GM23248 (cell line): Measurements from ENCODE around the gene TBC1D3B. TPM values are rescaled to one million over a fixed set of nuclear protein-coding genes. Genes with fewer than 3 reads are reported as not detected.
"Not testable (repeated sequence)": the region's sequence is repeated elsewhere in the genome, so short reads cannot be mapped to it uniquely, and the experiment has no call there.

Source experiments
- DNase-seq: peaks from one replicate; pipeline ENCODE4 v3.0.0-alpha.2; 2015
- H2AFZ ChIP-seq: fragments of 200-600 bp; sonication (generic); 2 replicates; pipeline ENCODE4 v1.6.1; 2016; ENCODE audit warnings: antibody characterized with exemption
- H3F3A ChIP-seq: fragments of 200-600 bp; sonication (generic); 2 replicates; pipeline ENCODE4 v1.6.1; 2016; ENCODE audit warnings: mild to moderate bottlenecking, antibody characterized with exemption, mixed run types; ENCODE audit not compliant: insufficient read depth
- H3K27ac ChIP-seq: fragments of 200-600 bp; sonication (generic); 2 replicates; pipeline ENCODE4 v1.5.1; 2016; ENCODE audit warnings: mild to moderate bottlenecking
- H3K27me3 ChIP-seq: fragments of 200-600 bp; sonication (generic); replicated peaks from 2 replicates; pipeline ENCODE4 v1.6.1; 2016; ENCODE audit warnings: mild to moderate bottlenecking; ENCODE audit not compliant: insufficient read depth
- H3K36me3 ChIP-seq: fragments of 200-600 bp; sonication (generic); 2 replicates; pipeline ENCODE4 v1.6.1; 2016; ENCODE audit warnings: low read depth, mild to moderate bottlenecking
- H3K4me1 ChIP-seq: fragments of 200-600 bp; sonication (generic); 2 replicates; pipeline ENCODE4 v1.6.1; 2016; ENCODE audit warnings: mild to moderate bottlenecking; ENCODE audit not compliant: insufficient read depth
- H3K4me2 ChIP-seq: fragments of 200-600 bp; sonication (generic); one replicate; pipeline ENCODE4 v1.6.1; 2016; ENCODE audit warnings: mild to moderate bottlenecking; ENCODE audit not compliant: unreplicated experiment
- H3K4me3 ChIP-seq: fragments of 200-600 bp; sonication (generic); 2 replicates; pipeline ENCODE4 v1.5.1; 2016; ENCODE audit warnings: mild to moderate bottlenecking
- H3K79me2 ChIP-seq: fragments of 200-600 bp; sonication (generic); 2 replicates; pipeline ENCODE4 v1.6.1; 2016; ENCODE audit warnings: mild to moderate bottlenecking; ENCODE audit not compliant: insufficient read depth
- H3K9ac ChIP-seq: fragments of 200-600 bp; sonication (generic); 2 replicates; pipeline ENCODE4 v1.6.1; 2016; ENCODE audit warnings: mild to moderate bottlenecking
- H3K9me2 ChIP-seq: fragments of 200-600 bp; sonication (generic); 2 replicates; pipeline ENCODE4 v1.6.1; 2016; ENCODE audit warnings: mixed run types, mild to moderate bottlenecking, moderate library complexity; ENCODE audit not compliant: insufficient read depth
- H3K9me3 ChIP-seq: fragments of 200-600 bp; sonication (generic); one replicate; pipeline ENCODE4 v1.6.1; 2017; ENCODE audit warnings: low read depth
- H4K20me1 ChIP-seq: fragments of 200-600 bp; sonication (generic); 2 replicates; pipeline ENCODE4 v1.6.0; 2016; ENCODE audit not compliant: insufficient read depth
- EZH2 ChIP-seq: fragments of 200-600 bp; sonication (generic); IDR thresholded peaks from 2 replicates; pipeline ENCODE4 v1.6.1; 2018; ENCODE audit warnings: antibody characterized with exemption, mild to moderate bottlenecking; ENCODE audit not compliant: insufficient read depth, poor library complexity, severe bottlenecking
- EZH2phosphoT487 ChIP-seq: fragments of 200-600 bp; sonication (generic); IDR thresholded peaks from 2 replicates; pipeline ENCODE4 v1.6.1; 2018; ENCODE audit warnings: antibody characterized with exemption, moderate library complexity, mild to moderate bottlenecking, low read depth; ENCODE audit not compliant: insufficient read depth
- WGBS, 2 experiments: methylation state at CpG; one replicate each; pipeline ENCODE4 v1.1.6; 2015 to 2017; ENCODE audit warnings: low lambda C conversion rate in 2 of 2, low coverage in 1 of 2; ENCODE audit errors: missing lambda C conversion rate in 2 of 2; 5-methylcytosine and 5-hydroxymethylcytosine counted together
- in situ Hi-C: fragments of 300-500 bp; cut with MboI; formaldehyde crosslinking; loops from 2 replicates; pipeline ENCODE4 v1.15.0; 2020
- polyA plus RNA-seq: library from polyadenylated mRNA; unstranded; fragments of >200 nt; fragmentation: Nextera tagmentation; extraction: Ambion mirVana; gene quantifications from 2 replicates; pipeline ENCODE4 v1.2.1, GENCODE V29; 2016
- total RNA-seq: library from RNA; depleted of rRNA; stranded (reverse); fragments of >200 nt; shearing (Covaris generic); gene quantifications from 2 replicates; pipeline ENCODE4 v1.2.3, GENCODE V29; 2014

TBC1D3B gene
- total and polyA plus RNA-seq, 2 experiments from 2014 or later = 0.64 TPM; not detected in 1

DNA sequence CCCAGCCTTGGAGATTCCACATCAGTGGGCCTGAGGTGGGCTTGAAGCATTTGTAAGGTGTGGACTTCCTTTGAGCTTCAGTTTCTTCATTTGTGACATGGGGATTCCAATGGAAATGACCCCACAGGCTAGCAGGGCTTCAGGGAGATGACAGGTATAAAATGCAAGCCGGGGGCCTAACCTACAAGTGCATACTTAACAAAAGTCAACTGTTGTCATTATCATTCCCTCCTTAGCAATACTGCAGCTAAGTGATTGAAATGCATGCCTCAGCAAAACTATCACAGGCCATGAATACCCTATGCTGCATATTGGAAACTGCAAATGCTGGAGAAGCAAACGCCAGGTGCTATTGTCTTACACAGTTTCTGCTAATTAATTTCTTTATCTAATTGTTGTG lies 53.0 kb downstream of the TBC1D3B start:
- Histone ChIP-seq H3F3A (no peaks in the 10 kb centered on the region), H3K36me3 (no peaks in the 10 kb centered on the region), H3K4me3 (no peak overlapping the region), H4K20me1 (no peaks in the 10 kb centered on the region), H3K27ac (no peak overlapping the region), H3K9ac (no peak overlapping the region), H3K9me3 (no peaks in the 10 kb centered on the region), H3K4me2 (no peak overlapping the region), H3K9me2 (no peaks in the 10 kb centered on the region), H3K27me3 (peaks cover 3% of the 10 kb centered on the region; the same call in 1 of the 2 replicates), H3K79me2 (no peaks in the 10 kb centered on the region), H2AFZ (no peak overlapping the region), H3K4me1 (no peaks in the 10 kb centered on the region)
- DNase-seq = no peak
- 21 to 22% methylated on average over 2 of the region's 2 CpGs for WGBS, 2 experiments
- in situ Hi-C loops = no loop called here
- TF ChIP-seq EZH2phosphoT487 (no peak), EZH2 (no peak)

DNA sequence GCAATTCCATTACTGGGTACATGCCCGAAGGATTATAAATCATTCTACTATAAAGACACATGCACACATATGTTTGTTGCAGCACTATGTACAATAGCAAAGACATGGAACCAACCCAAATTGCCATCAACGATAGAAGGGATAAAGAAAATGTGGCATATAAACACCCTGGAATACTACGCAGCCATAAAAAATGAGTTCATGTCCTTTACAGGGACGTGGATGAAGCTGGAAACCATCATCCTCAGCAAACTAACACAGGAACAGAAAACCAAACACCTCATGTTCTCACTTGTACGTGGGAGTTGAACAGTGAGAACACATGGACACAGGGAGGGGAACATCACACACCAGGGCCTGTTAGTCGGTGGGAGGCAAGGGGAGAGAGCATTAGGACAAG lies 55.3 kb downstream of the TBC1D3B start:
- in situ Hi-C loops = not testable (repeated sequence)

DNA sequence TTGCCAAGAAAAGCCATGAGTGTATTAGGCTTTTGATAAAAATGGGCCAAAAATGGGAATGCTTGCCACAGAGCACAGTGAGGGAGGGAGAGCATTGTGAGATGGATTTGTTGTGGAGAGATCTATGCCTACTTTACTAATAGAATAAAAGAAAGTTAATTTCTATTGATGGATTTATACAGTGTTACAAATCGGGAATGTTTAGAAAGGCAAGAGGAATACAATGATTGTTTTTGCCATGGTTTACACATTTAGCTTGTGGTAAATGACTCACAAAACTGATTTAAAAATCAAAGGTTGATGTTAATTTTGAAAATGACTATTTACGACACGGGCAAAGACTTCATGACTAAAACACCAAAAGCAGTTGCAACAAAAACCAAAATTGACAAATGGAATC lies 56.2 kb downstream of the TBC1D3B start:
- no peak for DNase-seq

More for the DNA sequence above, 55.3 kb downstream of the TBC1D3B start:
- H3K27ac ChIP-seq, H3K27me3 ChIP-seq, H2AFZ ChIP-seq, H3K36me3 ChIP-seq, DNase-seq, H3K9ac ChIP-seq, H3K4me2 ChIP-seq, H3K9me2 ChIP-seq, H4K20me1 ChIP-seq, H3K79me2 ChIP-seq, H3K9me3 ChIP-seq, H3F3A ChIP-seq, H3K4me3 ChIP-seq, H3K4me1 ChIP-seq: not testable (repeated sequence)
- 21 to 26% methylated on average over 6 of the region's 6 CpGs for WGBS, 2 experiments

GRCh38 chr17:36118477-36119353 lies 57.7 kb downstream of the TBC1D3B start:
- Histone ChIP-seq H4K20me1 (no peaks in the 10 kb centered on the region), H3K27ac (no peak overlapping the region), H3K4me2 (no peak overlapping the region), H3K4me3 (no peak overlapping the region), H3K79me2 (no peaks in the 10 kb centered on the region), H2AFZ (no peak overlapping the region), H3K9me3 (no peaks in the 10 kb centered on the region), H3K9ac (no peak overlapping the region), H3K27me3 (peaks cover 3% of the 10 kb centered on the region; the same call in 1 of the 2 replicates), H3K4me1 (no peaks in the 10 kb centered on the region), H3K9me2 (no peaks in the 10 kb centered on the region), H3K36me3 (no peaks in the 10 kb centered on the region), H3F3A (no peaks in the 10 kb centered on the region)
- WGBS, 2 experiments = 36 to 37% methylated on average over 12 of the region's 12 CpGs
- no peak for DNase-seq
- no peak for TF ChIP-seq EZH2
- TF ChIP-seq EZH2phosphoT487 = no peak
- in situ Hi-C loops = no loop called here

More for the DNA sequence above, 56.2 kb downstream of the TBC1D3B start:
- Histone ChIP-seq H3K27ac (no peak overlapping the region), H3K4me3 (no peak overlapping the region), H2AFZ (no peak overlapping the region), H3K4me1 (no peaks in the 10 kb centered on the region), H3K27me3 (peaks cover 3% of the 10 kb centered on the region; the same call in 1 of the 2 replicates), H3K79me2 (no peaks in the 10 kb centered on the region), H3K9me3 (no peaks in the 10 kb centered on the region), H4K20me1 (no peaks in the 10 kb centered on the region), H3K36me3 (no peaks in the 10 kb centered on the region), H3K4me2 (no peak overlapping the region), H3F3A (no peaks in the 10 kb centered on the region), H3K9me2 (no peaks in the 10 kb centered on the region), H3K9ac (no peak overlapping the region)
- in situ Hi-C loops = no loop called here
- TF ChIP-seq EZH2phosphoT487 = no peak
- TF ChIP-seq EZH2 = no peak
- 52 to 58% methylated on average over 3 of the region's 3 CpGs for WGBS, 2 experiments
